T-helper 2 cell treated with Interferon-gamma antibody and Interleukin-4, amounts not matched to agents 5 μg/mL and 100 μg/mL, for 36 hours (primary cell): Measurements from ENCODE around the gene STOM.
"Not testable (repeated sequence)": the region's sequence is repeated elsewhere in the genome, so short reads cannot be mapped to it uniquely, and the experiment has no call there.

Source experiments
- DNase-seq: peaks from one replicate; pipeline ENCODE4 v3.0.0; 2021; ENCODE audit warnings: low spot score
- H3K27ac Mint-ChIP-seq: one replicate; pipeline ENCODE4 v1.8.0; 2021; ENCODE audit warnings: mild to moderate bottlenecking, mixed read lengths
- H3K27me3 Mint-ChIP-seq: one replicate; pipeline ENCODE4 v1.8.0; 2021; ENCODE audit warnings: low read depth, mixed read lengths
- H3K36me3 Mint-ChIP-seq: one replicate; pipeline ENCODE4 v1.8.0; 2021; ENCODE audit warnings: low read depth, mixed read lengths
- H3K4me1 Mint-ChIP-seq: one replicate; pipeline ENCODE4 v1.8.0; 2021; ENCODE audit warnings: low read depth, mixed read lengths
- H3K4me3 Mint-ChIP-seq: one replicate; pipeline ENCODE4 v1.8.0; 2022; ENCODE audit warnings: mild to moderate bottlenecking, moderate library complexity, mixed read lengths
- H3K9me3 Mint-ChIP-seq: one replicate; pipeline ENCODE4 v1.8.0; 2021; ENCODE audit warnings: mixed read lengths

Gene STOM

DNA sequence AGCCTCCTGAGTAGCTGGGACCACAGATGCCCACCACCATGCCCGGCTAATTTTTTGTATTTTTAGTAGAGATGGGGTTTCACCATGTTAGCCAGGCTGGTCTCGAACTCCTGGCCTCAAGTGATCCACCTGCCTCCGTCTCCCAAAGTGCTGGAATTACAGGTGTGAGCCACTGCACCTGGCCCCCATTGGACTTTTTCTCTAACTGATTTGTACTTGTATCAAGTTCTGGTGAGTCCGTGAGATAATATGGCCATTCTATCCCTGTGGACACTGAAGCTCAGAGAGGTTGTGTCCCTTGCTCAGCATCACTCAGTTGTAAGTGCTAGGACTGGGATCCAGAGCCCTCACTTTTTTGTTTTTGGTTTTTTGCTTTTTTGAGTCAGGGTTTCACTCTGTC lies 78.5 kb downstream of the STOM start:
- H3K27me3 Mint-ChIP-seq, result not testable (repeated sequence)

DNA sequence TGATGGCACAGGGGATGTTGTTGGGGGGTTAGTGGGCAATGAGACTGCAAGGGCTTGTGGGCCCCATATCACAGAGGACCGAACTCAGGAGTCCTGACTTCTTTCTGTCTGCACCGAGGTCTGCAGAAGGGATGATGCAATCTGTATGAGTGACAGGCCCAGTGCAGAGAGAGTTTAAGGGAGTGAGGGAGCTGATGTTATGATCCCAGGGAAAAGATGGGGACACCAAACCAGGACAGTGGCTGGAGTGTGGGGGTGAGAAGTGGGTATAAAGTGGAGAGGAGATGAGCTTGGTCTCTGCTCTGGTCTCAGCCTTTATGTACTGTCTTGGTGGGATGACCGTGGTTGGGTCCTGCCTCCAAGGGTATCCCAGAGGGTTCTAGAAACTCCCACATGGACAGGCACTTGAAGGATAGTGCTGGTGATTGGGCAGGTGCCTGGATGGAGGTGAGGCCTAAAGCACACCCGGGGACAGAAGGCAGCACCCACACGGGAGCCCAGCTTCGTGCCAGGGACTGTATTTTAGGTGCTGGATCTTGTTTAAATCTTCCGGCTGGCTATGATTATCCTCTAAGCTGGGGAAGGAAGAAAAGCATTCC lies 80.2 kb downstream of the STOM start:
- Mint-ChIP-seq H3K9me3 (no peaks in the 10 kb centered on the region), H3K4me1 (peaks cover 8% of the 10 kb centered on the region), H3K36me3 (no peaks in the 10 kb centered on the region), H3K4me3 (no peak overlapping the region), H3K27me3 (no peaks in the 10 kb centered on the region), H3K27ac (no peak overlapping the region)
- DNase-seq, result no peak

More for the DNA sequence above, 78.5 kb downstream of the STOM start:
- not testable (repeated sequence) for H3K4me3 Mint-ChIP-seq, H3K4me1 Mint-ChIP-seq, H3K36me3 Mint-ChIP-seq, H3K9me3 Mint-ChIP-seq, H3K27ac Mint-ChIP-seq, DNase-seq

DNA sequence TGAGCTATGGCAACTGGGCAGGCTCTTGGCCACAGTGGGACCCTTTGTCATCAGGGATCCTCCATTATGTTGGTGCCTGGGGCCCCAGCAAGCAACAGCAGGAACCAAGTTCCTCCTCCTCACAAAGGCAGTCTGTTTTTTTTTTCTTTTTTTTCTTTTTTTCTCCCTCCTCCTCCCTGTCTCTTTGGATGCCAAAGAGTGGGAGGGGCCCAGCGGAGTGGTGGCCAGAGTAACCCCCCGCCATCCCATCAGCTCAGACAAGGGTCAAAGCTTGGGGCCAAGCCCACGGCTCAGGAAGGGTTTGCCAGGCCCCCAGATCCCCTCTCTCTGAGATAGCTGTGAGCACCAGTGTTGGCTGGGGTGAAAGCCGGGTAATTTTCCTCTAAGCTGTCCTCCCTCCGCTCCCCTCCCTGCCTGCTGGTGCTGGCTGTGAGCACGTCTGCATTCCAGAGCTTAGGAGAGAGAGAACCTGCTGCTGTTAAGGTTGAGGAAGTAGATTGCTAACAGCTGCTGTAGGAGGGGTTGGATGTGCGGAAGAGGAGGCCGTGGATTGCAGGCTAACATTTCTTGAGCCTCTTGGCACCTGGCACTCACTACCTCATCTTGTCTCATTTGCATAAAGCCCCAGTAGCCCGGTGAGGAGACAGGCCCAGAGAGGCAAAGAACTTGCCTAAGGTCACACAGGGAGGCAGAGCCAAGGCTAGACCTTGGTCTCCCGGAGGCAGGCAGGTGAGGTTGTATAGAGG lies 80.9 kb downstream of the STOM start:
- Mint-ChIP-seq H3K27ac (no peak overlapping the region), H3K4me1 (peaks cover 8% of the 10 kb centered on the region)

More for the DNA sequence above, 80.9 kb downstream of the STOM start:
- DNase-seq, result no peak
- H3K36me3 Mint-ChIP-seq, result no peaks in the 10 kb centered on the region
- H3K4me3 Mint-ChIP-seq, result no peak overlapping the region
- no peaks in the 10 kb centered on the region for H3K9me3 Mint-ChIP-seq
- H3K27me3 Mint-ChIP-seq, result no peaks in the 10 kb centered on the region
